ENCODE measurements around the gene DYNC2I2.
"Not testable (repeated sequence)": the region's sequence is repeated elsewhere in the genome, so short reads cannot be mapped to it uniquely, and the experiment has no call there.

The DYNC2I2 gene

DNA sequence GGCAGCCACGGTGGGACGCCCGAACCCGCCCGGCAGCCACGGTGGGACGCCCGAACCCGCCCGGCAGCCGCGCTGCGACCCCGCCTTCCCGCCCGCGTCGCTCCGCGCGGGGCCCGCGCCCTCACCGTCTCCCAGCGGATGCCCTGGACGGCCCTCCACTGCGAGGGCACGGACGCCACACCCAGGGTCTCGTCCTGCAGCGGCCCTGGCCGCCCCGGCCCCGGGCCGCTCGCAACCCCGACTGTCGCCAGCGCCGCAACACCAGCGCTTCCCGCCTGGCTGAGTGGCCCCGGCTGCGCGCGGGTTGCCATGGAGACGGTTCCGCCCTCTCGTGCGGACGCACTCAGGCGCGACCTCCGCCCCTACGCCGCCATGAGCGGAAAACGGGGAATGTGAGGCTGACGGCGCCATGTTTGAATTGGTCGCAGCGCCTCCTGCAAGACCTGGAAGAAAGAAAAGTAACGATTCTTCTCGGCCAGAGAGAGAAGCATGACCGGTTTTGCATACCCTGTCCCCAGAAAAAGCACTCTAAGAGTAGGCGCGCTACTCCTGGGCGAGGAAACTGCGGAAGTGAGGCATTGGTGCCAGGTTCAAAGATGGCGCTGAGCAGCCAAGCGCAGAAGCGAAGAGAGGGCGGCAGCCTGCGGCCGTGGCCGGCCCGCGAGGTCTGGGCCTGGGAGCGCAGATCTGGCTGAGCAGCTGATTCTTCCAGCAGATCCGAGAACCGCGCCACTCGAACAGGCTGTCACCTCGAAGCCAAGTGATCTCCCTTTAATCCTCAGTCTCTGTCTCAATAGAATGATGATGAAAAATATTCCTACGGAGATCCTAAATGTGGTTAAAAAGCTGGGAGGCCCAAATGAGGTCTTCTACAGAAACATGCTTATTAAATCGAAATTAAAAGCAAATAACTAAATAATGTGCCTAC lies at the start of gene DYNC2I2:
Gene DYNC2I2 (minus strand): TSS at position 432 of the 928 bp plus-strand sequence. CDS start 121 bp downstream, at position 311.
- in situ Hi-C loops (cut with HindIII; ENCODE audit: low sequenced_read_pairs): no loop called here

DNA sequence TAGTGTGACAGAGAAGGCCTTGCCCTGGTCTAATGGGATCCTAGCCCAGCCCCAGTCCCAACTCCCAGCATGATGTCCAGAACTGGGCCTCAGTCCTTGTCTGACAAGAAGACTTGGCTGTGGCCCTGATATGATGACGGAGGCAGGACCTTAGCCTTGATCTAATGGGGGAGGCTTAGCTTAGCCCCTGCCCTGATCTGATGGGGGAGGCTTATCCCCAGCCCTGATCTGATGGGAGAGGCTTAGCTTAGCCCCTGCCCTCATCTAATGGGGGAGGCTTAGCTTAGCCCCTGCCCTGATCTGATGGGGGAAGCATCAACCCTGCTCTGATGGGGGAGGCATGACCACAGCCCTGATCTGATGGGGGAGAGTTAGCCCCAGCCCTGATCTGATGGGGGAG lies 49.4 kb upstream of the DYNC2I2 start:
- in situ Hi-C loops (cut with HindIII; ENCODE audit: low sequenced_read_pairs): no loop called here

DNA sequence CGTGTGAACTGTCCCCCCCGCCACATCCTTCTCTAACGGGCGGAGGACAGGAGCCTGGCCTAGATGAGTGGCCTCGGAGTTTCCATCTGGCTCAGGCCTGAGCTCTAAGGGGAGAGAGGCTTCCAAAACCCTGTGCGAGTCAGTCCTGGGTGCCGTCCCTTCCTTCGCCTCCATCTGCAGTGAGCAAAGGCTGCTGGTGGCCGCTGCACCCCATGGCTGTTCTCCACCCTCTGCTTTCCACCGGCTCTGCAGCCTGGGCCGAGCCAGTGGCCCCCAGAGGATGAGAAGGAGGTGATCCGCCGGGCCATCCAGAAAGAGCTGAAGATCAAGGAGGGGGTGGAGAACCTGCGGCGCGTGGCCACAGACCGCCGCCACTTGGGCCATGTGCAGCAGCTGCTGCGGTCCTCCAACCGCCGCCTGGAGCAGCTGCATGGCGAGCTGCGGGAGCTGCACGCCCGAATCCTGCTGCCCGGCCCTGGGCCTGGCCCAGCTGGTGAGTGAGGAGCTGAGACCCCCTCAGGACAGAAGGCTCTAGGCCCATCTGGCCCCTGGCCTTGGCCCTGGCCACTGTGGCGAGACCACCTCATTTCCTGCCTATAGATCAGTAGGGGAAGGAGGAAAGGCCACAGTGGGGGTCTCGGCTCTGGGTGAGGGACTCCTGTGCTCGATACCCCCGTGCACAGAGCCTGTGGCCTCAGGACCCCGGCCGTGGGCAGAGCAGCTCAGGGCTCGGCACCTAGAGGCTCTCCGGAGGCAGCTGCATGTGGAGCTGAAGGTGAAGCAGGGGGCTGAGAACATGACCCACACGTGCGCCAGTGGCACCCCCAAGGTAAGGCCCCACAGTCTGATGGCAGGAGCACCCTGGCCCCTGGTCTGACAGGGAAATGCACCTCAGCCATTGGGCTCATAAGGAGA lies 48.7 kb upstream of the DYNC2I2 start:
- in situ Hi-C loops (cut with HindIII; ENCODE audit: low sequenced_read_pairs): no loop called here

DNA sequence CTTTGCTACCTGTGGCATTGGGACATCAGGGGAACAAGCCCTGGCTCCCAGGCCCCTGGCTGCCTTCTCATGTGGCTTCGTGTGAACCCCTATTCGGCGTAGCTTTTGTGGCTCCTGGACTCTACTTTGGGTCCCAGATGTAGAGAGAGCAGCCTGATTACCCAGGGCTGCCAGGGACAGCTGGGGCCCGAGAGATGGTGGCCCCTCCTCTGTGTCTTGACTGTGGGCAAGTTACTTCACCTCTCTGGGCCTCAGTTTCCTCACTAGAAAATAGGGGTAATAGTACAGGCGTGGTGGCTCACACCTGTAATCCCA lies 47.7 kb upstream of the DYNC2I2 start:
- in situ Hi-C loops (cut with HindIII; ENCODE audit: low sequenced_read_pairs): no loop called here

DNA sequence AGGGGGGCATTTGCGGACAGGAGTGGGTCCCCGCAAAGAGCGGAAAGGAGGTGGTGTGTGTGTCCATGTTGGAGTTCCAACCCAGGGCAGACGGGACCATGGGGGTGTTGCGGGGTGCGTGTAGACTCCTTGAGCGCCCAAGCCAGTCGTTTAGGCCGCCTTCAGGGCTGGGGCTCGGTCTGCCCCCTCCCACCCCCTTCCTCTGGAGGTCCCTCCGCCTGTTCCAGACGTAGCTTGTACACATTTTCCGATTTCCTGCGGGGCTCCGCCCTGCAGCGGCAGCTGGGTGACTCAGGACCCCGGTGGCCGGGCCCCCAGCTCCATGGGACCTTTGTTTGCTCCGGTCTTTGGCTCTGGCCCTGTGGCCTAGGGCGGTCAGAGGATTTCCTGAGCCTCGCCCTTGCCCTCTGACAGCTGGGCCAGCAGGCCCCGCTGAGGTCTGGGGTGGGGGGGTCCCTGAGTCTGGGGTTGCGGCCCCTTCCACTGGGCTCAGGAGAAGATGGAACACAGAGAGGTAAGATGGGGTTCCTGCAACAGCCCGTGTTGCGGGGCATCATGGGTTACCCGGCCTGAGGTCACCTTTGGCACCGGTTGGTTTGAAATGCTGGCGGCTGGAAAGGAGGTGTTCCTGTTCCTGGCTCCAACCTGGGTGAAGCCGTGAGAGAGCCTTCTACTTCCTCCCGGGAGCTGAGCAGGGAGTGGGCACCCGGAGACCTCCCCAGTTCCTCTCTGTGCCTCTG lies 47.1 kb upstream of the DYNC2I2 start:
- in situ Hi-C loops (cut with HindIII; ENCODE audit: low sequenced_read_pairs): no loop called here

DNA sequence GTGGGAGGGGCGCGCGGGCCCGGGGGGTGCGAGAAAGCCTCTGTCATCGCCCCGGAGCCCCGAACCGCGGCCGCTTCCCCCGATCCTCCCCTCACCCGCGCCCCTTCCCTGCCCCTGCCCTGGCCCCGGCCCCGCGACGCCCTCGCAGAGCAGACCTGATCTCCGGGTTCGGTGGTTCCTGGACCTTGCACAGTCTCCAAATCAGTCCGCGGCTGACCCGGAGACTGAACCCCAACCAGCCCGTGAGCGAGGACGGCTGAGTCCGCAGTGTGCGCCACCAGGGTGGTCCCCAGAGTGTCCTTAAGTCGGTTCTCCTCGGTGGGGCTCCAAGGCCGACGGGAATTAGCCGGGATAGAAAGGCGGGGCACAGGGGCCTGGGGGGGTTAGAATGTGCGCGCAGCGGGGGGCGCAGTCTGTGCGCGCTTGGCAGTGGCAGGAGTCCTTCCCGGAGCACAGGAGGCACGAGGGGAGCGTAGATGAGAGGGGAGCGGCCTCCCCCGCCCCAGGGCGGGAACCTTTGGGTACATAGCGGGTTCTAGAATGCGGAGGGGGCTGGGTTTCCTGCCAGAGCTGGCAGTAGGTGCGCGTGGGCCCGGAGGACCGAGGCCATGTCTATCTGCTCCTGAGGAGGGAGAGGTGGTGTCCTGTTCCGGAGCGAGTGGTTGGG lies 46.4 kb upstream of the DYNC2I2 start:
- in situ Hi-C loops (cut with HindIII; ENCODE audit: low sequenced_read_pairs): no loop called here

DNA sequence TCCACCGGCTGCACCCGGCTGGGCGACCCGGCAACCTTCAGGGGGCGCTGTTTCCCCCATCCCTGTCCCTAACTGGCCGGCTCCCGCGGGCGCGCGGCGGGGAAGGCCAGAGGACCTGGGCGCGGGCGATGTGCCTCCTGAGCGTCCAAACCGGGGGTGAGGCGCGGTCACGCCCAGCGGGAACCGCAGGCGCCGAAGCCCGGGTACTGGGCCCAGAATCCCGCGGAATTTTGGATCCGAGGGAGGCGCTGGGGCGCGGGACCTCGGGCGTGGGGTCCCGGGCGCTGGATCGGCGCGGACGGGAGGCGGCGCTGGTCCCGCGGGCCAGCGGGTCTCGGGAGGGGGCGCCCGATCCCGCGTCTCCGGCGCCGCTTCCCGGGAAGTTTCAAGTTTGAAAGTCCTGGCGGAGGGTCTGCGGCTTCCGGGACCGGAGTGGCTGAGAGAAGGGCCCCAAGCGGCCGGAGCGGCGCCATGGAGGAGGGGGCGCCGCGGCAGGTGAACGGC lies 45.9 kb upstream of the DYNC2I2 start, which contains the start of gene PKN3:
Gene PKN3 (plus strand): TSS at position 59 of the 504 bp plus-strand sequence. CDS start 413 bp downstream, at position 472.
- in situ Hi-C loops (cut with HindIII; ENCODE audit: low sequenced_read_pairs): no loop called here

DNA sequence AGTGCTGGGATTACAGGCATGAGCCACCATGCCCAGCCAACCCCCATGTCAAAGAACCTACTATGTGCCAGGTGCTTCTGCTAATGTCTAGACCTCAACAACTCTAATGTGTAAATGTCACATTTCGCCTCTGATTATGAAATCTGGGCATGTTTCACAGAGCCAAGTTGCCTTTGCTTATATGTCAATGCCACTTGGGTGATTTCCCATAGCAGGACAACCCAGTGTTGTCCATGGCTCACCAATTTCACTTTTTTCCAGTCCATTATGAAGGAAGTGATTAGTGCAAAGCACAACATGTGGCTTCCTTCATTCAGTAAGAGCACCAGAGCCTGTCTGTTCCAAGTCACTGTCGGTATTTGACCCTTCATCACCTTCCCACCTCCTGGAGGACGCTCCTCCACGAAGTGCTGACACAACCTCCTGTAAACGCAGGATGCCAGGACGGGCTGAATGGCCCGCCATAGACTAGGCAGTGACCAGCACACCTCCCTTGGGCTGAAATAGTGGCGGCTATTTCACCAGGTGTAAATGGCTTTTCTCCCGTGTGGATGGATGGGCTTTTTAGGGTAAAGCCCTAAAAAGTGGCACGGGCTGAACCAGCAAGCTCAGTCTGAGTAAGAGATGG lies 44.7 kb upstream of the DYNC2I2 start:
- in situ Hi-C loops (cut with HindIII; ENCODE audit: low sequenced_read_pairs): no loop called here

DNA sequence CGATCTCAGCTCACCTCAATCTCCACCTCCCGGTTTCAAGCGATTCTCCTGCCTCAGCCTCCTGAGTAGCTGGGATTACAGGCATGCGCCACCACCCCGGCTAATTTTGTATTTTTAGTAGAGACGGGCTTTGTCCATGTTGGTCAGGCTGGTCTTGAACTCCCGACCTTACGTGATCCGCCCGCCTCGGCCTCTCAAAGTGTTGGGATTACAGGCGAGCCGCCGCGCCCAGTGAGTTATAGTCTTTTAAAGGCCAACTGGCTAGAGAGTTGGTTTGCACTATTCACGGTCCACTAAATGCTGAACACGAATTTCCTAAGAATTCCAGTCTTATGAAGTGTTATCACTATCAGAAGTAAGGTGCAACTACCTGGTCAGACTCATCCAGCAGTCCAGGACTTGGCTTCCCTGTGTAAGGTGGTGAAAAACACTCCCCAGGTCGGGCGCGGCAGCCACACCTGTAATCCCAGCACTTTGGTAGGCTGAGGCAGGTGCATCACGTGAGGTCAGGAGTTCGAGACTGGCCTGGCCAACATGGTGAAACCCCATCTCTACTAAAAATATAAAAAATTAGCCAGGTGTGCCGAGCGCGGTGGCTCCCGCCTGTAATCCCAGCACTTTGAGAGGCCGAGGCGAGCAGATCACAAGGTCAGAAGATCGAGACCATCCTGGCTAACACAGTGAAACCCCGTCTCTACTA lies 42.6 kb upstream of the DYNC2I2 start:
- in situ Hi-C loops (cut with HindIII; ENCODE audit: low sequenced_read_pairs): not testable (repeated sequence)

DNA sequence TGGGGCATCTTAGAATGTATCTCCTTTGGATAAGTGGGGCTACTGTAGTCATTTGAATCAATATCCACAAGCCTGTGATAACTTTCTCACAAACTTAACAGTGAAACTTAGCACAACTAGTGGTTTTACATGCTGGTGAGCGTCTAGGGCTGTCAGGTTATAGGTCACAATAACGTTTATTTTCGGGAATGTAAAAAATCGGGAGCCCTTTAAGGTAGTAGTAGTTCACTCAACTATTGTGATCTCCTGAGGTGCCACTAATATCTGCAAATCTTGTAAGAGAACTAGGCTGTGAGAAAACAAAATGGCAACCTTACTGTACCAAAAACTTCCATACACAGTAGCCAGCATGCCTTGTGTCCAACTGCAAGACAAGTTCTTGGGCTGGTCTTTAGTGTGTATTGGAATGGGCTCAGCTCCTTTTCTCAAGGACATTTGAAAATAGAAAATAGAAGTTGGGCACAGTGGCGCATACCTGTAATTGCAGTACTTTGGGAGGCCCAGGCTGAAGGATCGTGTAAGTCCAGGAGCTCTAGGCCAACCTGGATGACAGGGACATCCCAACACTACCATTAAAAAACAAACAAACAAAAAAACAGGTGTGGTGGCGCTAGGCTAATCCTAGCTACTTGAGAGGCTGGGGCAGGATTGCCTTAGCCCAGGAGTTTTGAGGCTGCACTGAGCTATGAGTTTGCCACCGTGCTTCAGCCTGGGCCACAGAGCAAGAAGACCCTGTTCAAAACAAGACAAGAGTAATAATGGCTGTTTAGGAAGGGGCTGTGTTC lies 40.5 kb upstream of the DYNC2I2 start:
- in situ Hi-C loops (cut with HindIII; ENCODE audit: low sequenced_read_pairs): no loop called here

DNA sequence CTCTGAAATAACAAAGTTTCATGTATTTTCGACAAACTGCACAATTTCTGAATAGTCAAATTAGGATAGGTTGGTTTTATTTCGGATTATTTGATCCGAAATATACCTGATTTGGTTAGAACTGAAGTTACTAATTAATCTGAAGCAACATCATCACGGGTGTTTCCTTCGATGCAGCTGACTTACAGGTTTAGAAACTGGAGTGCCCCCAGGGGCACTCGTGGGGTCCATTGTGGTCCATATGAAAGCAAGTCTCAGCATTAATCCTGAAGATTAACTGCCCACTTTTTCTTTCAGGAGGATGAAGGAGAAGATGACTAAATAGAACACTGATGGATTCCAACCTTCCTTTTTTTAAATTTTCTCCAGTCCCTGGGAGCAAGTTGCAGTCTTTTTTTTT lies 37.7 kb upstream of the DYNC2I2 start:
- in situ Hi-C loops (cut with HindIII; ENCODE audit: low sequenced_read_pairs): loop anchor here (5.0 kb wide), 2 partner anchors 33 to 67 kb away; no protein-coding TSS in a partner anchor

DNA sequence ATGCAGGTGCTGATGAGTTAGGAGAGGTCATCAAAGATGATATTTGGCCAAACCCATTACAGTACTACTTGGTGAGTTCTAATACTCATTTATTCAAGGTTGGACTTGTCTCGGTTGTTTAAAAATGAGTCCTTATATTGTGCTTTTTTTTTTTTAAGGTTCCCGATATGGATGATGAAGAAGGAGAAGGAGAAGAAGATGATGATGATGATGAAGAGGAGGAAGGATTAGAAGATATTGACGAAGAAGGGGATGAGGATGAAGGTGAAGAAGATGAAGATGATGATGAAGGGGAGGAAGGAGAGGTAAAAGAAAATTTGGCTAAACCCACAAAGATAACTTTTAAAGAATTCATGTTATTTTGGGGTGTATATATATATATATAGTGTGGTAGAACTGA lies 37.1 kb upstream of the DYNC2I2 start:
- in situ Hi-C loops (cut with HindIII; ENCODE audit: low sequenced_read_pairs): loop anchor here (5.0 kb wide), 2 partner anchors 34 to 66 kb away; no protein-coding TSS in a partner anchor

DNA sequence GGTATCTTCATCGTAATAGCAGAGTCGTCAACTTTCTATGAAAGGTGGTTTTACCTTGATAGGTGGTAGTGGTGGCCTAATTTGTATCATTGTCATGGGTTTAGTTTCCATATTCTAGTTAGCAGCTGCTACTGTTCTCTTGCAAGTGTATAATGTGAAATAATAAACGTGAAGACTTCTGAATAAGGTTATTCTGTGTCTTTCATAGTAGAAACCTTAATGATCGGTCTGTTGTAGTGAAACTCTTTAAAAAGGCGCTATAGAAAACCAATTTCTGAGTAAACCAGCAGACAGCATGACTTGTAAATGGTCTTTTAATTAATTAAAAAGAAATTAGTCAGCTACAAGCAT lies 34.0 kb upstream of the DYNC2I2 start:
- in situ Hi-C loops (cut with HindIII; ENCODE audit: low sequenced_read_pairs): loop anchor here (5.0 kb wide), 2 partner anchors 37 to 63 kb away; no protein-coding TSS in a partner anchor

DNA sequence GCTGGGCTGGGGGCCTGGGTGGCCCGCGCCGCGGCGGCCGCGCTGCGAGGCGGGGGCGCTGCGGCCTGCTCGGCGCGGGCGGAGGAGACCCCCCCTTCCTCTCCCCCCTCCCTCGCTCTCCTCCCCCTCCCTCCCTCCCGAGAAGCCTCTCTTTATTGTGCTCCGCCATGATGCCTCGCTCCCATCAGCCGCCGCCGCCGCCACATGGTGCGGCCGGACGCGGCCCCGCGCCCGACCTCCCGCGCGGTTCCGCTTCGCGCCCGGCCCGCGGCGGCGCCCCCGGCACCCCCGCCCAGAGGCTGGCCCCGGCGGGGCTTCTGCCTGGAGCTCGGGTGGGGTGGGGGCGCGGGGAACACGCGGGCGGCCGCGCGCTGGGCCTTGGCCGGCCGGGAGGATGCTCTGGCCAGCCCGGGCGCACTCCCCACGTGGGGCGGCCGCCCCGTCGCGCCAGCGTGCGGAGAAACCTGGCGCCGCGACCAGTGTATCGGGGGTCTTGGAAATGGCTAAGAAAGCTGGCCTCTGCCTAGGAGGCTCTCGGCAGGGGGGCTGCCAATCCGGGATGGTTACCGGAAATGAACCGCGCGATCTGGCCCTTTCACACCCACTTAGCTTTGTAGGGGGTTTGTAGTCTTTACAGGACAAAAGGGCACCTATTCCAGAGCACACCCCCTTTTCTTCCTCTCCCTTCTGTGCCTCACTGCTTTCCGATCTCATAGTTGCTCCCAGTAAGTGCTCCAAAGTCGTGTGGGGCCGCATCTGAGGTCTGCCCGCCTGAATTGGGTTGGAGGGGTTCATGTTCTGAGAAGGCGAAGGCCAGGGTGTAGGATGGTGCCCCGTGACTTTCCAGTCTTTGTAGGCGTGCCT lies 33.4 kb upstream of the DYNC2I2 start:
- in situ Hi-C loops (cut with HindIII; ENCODE audit: low sequenced_read_pairs): loop anchor here (5.0 kb wide), 2 partner anchors 37 to 63 kb away; no protein-coding TSS in a partner anchor

DNA sequence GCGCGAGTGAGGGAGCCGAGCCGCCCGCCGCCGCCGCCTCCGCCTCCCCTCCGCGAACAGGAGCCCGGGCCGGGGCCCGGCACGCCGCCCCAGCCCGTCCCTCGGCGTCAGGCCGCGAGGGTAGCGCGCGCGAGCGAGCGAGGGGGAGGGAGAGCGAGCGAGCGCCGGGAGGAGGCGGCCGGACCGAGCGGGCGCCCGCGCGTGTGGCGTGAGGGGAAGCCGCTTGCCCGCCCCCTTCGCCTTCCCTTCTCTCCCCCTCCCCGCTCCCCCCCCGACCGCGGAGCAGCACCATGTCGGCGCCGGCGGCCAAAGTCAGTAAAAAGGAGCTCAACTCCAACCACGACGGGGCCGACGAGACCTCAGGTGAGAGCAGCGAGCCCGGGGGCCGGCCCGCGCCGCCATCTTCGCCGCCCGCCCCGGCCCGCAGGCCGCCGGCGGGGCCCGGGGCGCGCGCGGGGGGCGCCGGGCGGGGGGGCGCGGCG lies 32.7 kb upstream of the DYNC2I2 start:
- in situ Hi-C loops (cut with HindIII; ENCODE audit: low sequenced_read_pairs): no loop called here

DNA sequence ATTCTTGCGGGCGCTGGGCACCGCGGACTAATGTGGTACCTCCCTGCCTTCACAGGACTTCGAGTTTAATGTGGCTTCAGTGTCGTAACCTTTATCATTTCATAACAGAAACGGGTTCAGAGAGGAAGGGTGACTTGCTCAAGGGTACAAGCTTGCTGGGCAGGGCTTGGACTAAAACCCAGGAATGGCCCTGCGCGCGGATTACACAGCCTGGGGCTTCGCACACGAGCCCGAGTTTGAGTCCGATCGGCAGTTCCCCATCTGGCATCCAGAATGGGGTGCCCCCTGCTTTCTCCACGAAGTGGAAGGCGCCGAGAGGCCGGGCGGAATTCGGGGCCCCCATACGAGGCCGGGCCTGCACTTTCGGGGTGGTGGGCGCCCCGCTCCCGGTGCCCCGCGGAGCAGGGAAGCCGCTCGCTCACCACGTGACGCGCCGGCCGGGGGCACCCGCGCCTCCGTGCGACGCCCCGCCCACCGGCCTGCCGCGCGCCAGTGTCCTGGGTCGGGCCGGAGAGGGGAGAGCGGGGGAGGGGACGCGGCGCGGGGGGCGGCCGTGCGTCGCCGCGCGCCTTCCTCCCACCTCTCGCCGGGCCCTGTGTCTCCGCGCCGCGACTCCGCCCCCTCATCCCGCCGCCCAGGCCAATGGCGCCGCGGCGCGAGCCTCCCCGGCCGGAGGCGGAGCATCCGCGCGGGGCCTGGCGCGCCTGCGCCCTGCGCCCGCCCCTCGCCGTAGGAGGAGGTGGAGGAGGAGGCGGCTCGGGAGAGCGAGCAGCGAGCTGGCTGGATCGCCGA lies 32.0 kb upstream of the DYNC2I2 start, which contains the start of gene SET:
Gene SET (plus strand): TSS at position 722 of the 792 bp plus-strand sequence. CDS start 361 bp downstream, outside the sequence.
- in situ Hi-C loops (cut with HindIII; ENCODE audit: low sequenced_read_pairs): no loop called here
